ENCODE measurements around the gene VAMP8.
"Not testable (repeated sequence)": the region's sequence is repeated elsewhere in the genome, so short reads cannot be mapped to it uniquely, and the experiment has no call there.

Gene VAMP8

DNA sequence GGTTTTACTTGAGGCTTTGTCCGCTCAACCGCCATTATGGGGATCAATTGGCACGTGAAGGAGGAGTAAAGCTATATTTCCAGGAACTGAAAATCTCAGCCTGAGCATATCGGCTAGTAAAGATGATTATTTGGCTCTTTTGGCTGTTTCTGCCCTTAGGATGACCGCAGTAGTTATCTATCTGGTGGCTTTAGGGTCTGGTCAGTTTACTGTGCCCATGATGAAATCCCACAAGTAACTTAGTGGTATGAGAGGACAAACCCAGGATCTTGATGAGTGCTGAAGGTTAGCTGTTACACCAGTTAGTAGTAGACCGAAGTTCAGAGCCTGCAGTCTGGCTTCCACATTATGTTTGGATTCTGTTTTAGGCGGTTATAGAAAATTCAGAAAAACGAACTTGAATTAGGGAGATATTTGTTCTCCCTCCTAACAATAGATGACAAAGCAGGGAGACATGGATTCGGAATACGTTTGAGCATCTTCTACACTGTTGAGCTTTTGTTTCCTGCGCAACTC, 37.2 kb upstream of the VAMP8 start:
- in situ Hi-C loops (cut with HindIII; ENCODE audit: low pct_unique_long_range_greater_than_20kb, low sequenced_read_pairs): no loop called here
- peak in 1 of 2 experiments; percentile 5 for DNase-seq (ENCODE audit: low read depth in 1 of 2, low spot score in 1 of 2)
- no peak for TF ChIP-seq JUND (IDR thresholded peaks at IDR 0.05; ENCODE audit: low read depth)

DNA sequence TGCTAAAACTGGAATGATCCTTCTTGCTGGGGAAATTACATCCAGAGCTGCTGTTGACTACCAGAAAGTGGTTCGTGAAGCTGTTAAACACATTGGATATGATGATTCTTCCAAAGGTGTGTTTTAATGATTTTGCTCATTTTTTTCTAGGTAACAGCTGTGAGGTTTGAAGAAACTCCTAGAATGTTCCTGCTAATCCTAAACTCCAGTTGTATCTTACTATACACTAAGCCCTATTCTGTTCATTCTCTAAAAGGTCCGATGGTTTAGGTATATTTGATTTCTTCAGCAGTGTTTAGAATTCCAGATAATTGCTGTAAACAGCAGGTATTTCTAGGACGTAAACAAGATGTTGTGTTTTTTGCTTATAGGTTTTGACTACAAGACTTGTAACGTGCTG, 36.1 kb upstream of the VAMP8 start:
- DNase-seq (ENCODE audit: low read depth in 1 of 2, low spot score in 1 of 2): no peak
- TF ChIP-seq JUND (IDR thresholded peaks at IDR 0.05; ENCODE audit: low read depth): no peak
- in situ Hi-C loops (cut with HindIII; ENCODE audit: low pct_unique_long_range_greater_than_20kb, low sequenced_read_pairs): no loop called here

DNA sequence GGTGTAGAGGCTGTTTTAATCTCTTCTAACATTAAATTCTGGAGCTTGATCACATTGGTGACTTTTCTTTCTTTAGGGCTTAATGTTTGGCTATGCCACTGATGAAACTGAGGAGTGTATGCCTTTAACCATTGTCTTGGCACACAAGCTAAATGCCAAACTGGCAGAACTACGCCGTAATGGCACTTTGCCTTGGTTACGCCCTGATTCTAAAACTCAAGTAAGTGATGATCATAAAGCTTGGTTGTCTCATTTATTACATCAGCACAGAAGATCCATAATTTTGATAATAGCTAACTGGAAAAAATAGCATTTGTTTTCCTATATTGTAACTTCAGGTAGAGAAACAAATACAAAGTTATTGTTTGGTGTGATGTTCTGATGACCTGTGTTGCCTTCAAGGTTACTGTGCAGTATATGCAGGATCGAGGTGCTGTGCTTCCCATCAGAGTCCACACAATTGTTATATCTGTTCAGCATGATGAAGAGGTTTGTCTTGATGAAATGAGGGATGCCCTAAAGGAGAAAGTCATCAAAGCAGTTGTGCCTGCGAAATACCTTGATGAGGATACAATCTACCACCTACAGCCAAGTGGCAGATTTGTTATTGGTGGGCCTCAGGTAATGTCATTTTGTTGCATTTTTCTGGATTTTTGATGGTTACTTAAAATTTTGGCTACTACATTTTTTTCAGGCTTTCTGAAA, 35.5 kb upstream of the VAMP8 start:
- TF ChIP-seq JUND (IDR thresholded peaks at IDR 0.05; ENCODE audit: low read depth): no peak
- peak in 1 of 2 experiments; percentile 18 for DNase-seq (ENCODE audit: low read depth in 1 of 2, low spot score in 1 of 2)
- in situ Hi-C loops (cut with HindIII; ENCODE audit: low pct_unique_long_range_greater_than_20kb, low sequenced_read_pairs): no loop called here

DNA sequence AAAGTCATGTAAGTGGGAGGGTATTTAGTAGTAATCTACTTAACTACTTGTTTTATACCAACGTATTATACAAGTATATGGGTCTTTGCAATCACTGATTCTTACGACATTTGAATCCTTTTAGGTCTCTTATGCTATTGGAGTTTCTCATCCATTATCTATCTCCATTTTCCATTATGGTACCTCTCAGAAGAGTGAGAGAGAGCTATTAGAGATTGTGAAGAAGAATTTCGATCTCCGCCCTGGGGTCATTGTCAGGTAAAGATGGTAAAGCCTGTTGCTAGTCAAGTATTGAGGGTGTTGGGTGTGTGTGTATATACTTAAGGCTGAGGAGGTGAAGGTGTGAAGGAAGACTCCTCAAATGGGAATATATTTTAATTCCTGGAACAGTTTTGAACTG, 34.6 kb upstream of the VAMP8 start:
- TF ChIP-seq JUND (IDR thresholded peaks at IDR 0.05; ENCODE audit: low read depth): no peak
- no peak for DNase-seq (ENCODE audit: low read depth in 1 of 2, low spot score in 1 of 2)
- in situ Hi-C loops (cut with HindIII; ENCODE audit: low pct_unique_long_range_greater_than_20kb, low sequenced_read_pairs): no loop called here

DNA sequence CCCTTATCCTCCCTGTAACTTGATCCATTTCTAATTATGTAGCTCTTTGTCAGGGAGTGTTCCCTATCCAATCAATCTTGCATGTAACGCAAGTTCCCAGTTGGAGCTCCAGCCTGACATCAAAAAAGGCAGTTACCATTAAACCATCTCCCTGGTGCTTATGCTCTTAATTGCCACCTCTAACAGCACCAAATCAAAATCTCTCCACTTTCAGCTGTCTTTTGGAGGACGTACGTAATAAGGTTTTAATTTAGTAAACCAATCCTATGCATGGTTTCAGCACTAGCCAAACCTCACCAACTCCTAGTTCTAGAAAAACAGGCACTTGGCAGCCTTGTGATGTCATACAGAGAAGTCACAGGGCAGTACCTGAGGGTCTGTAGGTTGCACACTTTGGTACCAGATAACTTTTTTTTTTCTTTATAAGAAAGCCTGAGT, 33.1 kb upstream of the VAMP8 start:
- DNase-seq (ENCODE audit: low read depth in 1 of 2, low spot score in 1 of 2); in situ Hi-C loops (cut with HindIII; ENCODE audit: low pct_unique_long_range_greater_than_20kb, low sequenced_read_pairs): not testable (repeated sequence)

- in situ Hi-C loops (cut with HindIII; ENCODE audit: low pct_unique_long_range_greater_than_20kb, low sequenced_read_pairs): not testable (repeated sequence)
Observed at GRCh38 chr2:85544915-85545779, 32.2 kb upstream of the VAMP8 start.

GRCh38 chr2:85545780-85546240, 31.6 kb upstream of the VAMP8 start:
- in situ Hi-C loops (cut with HindIII; ENCODE audit: low pct_unique_long_range_greater_than_20kb, low sequenced_read_pairs): no loop called here
- DNase-seq (ENCODE audit: low read depth in 1 of 2, low spot score in 1 of 2): no peak

More at GRCh38 chr2:85544915-85545779, 32.2 kb upstream of the VAMP8 start:
- DNase-seq (ENCODE audit: low read depth in 1 of 2, low spot score in 1 of 2): not testable (repeated sequence)

DNA sequence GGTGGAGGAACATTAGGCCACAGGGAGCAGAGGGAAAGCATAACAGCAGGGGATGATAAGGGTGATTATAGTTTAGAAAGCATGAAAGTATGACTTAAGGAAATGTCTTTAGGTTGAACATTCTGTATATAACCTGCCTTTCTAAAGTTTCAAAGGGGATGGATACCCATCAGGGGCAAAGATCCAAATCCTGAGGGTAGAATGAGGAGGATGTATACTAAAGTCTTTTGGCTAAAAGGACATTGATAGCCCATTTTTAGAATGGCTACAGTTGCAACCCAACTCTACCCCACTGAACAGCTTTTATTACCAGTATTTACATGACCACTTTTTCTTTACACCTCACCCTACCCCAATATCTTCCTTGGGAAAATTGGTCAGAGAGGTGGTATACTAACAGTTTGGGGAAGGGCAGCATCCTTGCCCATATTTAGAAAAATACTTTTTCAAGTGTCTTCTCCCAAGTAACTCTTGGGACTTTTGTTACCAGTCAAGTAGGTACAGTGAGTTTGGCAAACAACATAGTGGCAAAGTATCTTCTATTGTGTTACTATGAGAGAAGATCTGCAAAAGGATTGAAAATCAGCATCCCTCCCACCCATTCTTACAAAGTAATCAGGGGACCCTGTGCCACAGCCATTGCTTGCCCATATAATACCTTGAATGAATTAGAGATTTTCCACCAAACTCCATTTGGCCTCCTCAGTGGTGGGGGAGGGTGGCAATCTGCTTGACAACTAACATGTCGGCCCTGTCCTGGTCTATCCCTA, 30.1 kb upstream of the VAMP8 start:
- in situ Hi-C loops (cut with HindIII; ENCODE audit: low pct_unique_long_range_greater_than_20kb, low sequenced_read_pairs): no loop called here
- no peak for TF ChIP-seq JUND (IDR thresholded peaks at IDR 0.05; ENCODE audit: low read depth)
- no peak for DNase-seq (ENCODE audit: low read depth in 1 of 2, low spot score in 1 of 2)

More at GRCh38 chr2:85545780-85546240, 31.6 kb upstream of the VAMP8 start:
- TF ChIP-seq JUND (IDR thresholded peaks at IDR 0.05; ENCODE audit: low read depth): no peak

DNA sequence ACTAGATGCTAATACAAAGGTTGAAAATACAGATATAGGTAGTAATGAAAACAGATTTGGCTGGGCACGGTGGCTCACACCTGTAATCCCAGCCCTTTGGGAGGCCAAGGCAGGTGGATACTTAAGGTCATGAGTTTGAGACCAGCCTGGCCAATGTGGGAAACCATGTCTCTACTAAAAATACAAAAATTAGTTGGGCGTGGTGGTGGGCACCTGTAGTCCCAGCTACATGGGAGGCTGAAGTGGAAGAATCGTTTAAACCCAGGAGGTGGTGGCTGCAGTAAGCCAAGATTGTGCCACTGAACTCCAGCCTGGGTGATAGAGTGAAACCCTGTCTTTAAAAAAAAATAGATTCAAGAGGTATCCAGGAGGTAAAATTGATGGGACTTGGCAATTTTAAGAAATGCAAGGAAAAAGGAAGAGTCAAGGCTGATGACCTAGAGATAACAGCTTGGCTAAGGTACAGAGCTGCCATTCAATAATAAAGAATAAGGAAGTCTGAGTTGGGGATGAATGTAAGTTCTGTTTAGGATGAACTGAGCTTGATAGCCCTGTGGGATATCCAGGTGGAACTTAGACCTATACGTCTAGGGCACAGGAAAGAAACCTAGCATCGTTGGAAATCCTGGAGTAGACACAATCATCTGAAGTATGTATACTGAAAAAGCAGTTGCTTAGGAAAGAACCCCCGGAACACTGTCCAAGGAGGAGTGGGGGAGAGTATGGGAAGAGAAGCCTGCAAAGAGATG, 29.4 kb upstream of the VAMP8 start:
- DNase-seq (ENCODE audit: low read depth in 1 of 2, low spot score in 1 of 2): no peak
- in situ Hi-C loops (cut with HindIII; ENCODE audit: low pct_unique_long_range_greater_than_20kb, low sequenced_read_pairs): no loop called here

GRCh38 chr2:85548608-85548900, 28.8 kb upstream of the VAMP8 start:
- in situ Hi-C loops (cut with HindIII; ENCODE audit: low pct_unique_long_range_greater_than_20kb, low sequenced_read_pairs): no loop called here
- no peak for TF ChIP-seq JUND (IDR thresholded peaks at IDR 0.05; ENCODE audit: low read depth)
- DNase-seq (ENCODE audit: low read depth in 1 of 2, low spot score in 1 of 2): no peak

More for the DNA sequence above, 29.4 kb upstream of the VAMP8 start:
- TF ChIP-seq JUND (IDR thresholded peaks at IDR 0.05; ENCODE audit: low read depth): no peak

GRCh38 chr2:85549095-85549494, 28.3 kb upstream of the VAMP8 start:
- no peak for DNase-seq (ENCODE audit: low read depth in 1 of 2, low spot score in 1 of 2)
- in situ Hi-C loops (cut with HindIII; ENCODE audit: low pct_unique_long_range_greater_than_20kb, low sequenced_read_pairs): no loop called here
- TF ChIP-seq JUND (IDR thresholded peaks at IDR 0.05; ENCODE audit: low read depth): no peak

DNA sequence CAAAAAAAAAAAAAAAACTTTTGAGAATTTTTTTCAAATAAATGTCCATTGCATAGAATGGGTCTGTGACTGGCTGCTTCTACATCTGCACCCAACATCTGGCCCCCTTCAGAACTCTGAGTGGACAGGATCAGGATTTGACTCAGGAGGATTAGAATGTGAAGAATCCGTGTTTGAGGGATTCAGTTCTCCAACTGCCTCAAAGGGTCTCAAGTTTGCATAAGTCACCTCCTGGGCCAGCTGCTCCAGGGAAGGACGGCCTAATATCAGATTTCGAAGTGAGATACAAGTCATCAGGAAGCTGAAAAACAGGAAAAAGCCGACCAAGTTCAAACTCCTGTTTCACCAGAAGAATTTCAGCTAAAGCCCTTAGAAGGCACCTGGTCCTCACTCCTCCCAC, 27.6 kb upstream of the VAMP8 start:
- TF ChIP-seq JUND (IDR thresholded peaks at IDR 0.05; ENCODE audit: low read depth): no peak
- no peak for DNase-seq (ENCODE audit: low read depth in 1 of 2, low spot score in 1 of 2)
- in situ Hi-C loops (cut with HindIII; ENCODE audit: low pct_unique_long_range_greater_than_20kb, low sequenced_read_pairs): no loop called here

All from T47D (cell line).